Measurements from ENCODE around the gene SPATA32.

The SPATA32 gene

DNA sequence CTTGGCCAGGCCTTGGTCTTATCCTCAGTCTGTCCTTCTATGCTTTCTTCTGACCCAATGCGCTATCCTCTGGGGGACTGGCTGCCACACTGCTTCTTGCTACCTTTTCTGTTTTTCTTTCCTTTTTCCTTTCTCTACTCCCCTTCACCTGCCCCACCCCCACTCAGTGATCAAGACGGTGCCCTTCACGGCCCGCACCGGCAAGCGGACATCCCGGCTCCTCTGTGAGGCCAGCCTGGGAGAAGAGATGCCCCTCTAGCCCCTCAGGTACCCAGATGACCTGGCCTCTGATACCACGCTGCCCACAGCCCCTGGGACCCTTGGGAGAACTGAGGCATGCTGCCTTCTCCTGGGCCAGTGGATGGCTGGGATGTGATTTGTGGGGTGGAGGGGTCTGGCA is 15.6 kb downstream of the SPATA32 start:
- DNase-seq: no peak

DNA sequence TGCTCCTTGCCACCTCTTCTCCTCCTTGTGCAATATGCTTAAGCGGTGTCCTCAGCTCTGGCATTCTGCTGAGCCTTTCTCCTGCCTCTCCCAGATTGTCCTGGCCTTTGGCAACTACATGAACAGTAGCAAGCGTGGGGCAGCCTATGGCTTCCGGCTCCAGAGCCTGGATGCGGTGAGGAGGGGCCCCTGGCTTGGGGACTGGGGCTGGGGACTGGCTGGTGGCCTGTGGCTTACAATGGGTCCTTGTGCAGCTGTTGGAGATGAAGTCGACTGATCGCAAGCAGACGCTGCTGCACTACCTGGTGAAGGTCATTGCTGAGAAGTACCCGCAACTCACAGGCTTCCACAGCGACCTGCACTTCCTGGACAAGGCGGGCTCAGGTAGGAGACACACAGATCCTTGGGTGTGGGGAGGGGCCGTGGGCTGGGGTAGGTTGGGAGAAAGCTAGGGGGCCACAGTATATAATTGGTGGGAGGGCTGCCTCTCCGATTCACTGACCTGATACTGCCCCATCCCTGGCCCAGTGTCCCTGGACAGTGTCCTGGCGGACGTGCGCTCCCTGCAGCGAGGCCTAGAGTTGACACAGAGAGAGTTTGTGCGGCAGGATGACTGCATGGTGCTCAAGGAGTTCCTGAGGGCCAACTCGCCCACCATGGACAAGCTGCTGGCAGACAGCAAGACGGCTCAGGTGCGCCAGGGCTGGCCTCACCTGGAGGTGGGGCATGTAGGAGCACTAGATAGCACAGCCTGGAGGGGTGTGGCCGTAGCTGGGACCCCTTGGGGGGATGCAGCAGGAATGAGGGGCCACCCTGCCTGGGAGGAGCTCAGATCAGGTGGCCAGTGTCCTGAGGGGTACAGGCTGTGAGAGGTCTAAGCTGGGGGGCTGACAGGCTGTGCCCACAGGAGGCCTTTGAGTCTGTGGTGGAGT is 16.9 kb downstream of the SPATA32 start:
- DNase-seq: no peak

DNA sequence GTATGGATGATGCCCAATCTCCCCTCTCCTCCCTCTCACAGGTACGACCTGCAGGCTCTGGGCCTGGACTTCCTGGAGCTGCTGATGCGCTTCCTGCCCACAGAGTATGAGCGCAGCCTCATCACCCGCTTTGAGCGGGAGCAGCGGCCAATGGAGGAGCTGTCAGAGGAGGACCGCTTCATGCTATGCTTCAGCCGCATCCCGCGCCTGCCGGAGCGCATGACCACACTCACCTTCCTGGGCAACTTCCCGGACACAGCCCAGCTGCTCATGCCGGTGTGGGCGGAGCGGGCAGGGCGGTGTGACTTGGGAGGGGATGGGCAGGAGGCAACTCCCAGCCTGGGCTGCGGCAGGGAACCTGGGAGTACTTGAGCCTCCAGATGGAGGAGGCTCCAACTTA is 18.1 kb downstream of the SPATA32 start:
- DNase-seq: no peak

DNA sequence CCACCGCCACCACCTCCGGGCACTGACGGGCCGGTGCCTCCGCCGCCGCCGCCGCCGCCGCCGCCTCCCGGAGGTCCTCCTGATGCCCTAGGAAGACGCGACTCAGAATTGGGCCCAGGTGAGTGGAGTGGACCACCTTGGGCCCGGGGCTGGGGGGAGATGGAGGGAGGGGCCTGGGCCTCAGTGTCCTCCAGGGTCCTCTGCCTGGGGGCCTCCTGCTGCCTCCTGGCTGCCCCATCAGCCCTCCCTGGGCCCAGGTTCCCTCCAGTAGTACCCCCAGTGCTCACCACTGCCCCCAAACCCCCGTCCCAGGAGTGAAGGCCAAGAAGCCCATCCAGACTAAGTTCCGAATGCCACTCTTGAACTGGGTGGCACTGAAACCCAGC is 19.9 kb downstream of the SPATA32 start:
- DNase-seq: no peak

DNA sequence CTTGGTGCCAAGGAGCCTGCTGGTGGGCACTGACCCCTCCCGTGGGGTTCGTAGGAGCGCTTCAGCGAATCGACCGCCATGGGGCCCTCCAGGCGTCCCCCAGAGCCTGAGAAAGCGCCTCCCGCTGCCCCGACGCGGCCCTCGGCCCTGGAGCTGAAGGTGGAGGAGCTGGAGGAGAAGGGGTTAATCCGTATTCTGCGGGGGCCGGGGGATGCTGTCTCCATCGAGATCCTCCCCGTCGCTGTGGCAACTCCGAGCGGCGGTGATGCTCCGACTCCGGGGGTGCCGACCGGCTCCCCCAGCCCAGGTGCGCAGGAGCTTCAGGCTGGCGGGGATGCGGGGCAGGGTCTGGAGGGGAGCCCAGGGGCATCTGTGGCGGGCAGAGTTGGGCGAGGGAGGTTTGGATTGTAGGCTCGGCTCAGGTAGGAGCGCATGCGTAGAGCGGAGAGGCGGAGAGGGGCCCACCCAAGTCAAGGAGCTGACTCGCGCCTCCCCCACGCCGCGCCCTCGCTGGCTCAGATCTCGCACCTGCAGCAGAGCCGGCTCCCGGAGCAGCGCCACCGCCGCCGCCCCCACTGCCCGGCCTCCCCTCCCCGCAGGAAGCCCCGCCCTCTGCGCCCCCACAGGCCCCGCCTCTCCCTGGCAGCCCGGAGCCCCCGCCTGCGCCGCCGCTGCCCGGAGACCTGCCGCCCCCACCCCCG is 20.4 kb downstream of the SPATA32 start:
- DNase-seq: no peak

- DNase-seq: no peak
Observed at GRCh38 chr17:45240905-45241327, 21.0 kb downstream of the SPATA32 start.

DNA sequence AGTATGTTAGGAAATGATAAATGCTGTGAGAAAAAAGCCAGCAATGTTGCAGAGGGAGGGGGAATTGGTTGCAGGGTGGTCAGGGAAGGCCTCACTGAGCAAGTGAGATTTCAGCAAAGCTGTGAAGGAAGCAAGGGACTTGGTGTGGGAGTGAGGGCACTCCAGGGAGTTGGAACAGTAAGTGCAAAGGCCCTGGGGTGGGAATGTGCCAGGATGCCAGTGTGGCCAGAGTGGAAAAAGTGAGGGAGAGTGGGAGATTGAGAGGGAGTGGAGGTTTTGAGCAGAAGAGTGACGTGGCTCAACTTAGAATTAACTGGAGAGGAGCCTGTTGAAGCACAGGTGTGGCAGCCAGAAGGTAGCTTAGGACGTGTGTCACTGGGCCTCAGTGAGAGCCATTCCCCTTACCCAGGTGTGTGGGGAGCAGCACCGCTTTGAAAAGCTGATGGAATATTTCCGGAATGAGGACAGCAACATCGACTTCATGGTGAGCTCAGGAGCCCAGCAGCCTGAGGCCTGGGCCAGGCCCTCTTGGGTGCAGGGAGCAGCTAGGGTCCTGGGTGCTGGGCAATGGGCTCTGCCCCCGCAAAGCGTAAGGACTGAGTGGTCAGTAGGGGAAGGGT is 23.6 kb downstream of the SPATA32 start:
- no peak for DNase-seq

DNA sequence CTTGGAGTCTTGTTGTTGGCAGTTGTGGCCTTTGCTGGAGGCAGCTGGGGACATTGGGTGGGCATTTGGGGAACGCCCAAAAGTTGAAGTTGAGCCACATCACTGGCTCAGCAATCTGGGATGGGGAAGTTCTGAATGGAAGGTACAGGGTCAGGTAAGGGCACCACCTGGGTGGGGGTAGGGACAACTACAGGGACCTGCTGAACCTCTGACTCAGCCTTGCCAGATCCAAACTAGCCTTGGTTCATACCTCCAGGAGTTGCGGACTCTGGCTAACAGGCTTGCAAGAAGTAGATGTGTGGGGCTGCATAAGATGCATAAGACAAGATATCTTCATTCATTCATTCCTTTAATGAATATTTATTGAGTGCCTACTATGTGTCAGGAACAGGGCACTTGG is 24.2 kb downstream of the SPATA32 start:
- DNase-seq: no peak

- no peak for DNase-seq
Observed at GRCh38 chr17:45236282-45236606, 25.6 kb downstream of the SPATA32 start.

DNA sequence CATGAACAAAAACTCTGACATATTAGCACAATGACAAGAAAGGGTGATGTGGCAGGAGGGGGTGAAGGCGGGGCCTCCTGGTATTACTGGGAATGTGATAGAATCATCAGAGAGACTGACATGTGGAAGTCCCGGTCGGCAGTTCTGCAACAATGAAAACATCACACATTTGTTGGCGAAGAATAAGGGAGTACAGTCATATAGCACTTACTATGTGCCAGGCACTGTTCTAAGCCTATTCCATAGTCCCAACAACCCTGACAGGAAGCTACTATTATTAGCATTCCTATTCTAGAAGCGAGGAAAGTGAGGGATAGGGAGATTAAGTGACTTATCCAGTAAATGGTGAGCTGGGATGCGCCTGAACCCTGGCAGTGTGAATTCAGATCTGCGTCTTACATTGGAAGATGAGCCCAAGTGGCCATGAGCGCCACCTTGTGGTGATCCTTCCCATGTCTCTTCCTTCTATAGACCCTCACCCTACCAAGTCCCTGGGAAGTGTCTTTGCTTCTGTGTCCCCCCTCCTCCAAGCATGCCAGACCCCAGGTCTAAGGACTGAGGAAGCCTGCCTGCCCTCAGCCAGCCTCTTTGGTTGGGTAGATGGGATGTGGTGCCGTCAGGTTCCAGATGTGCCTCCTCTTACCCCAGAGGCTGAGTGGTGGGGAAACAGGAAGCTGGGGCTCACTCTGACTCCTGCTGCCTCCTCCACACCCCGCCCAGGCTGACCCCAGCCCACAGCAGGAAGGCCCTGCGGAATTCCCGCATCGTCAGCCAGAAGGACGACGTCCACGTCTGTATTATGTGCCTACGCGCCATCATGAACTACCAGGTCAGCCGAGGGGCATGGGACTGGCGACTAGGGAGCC is 26.2 kb downstream of the SPATA32 start:
- peak; percentile 90 for DNase-seq

GRCh38 chr17:45234641-45235415 is 27.1 kb downstream of the SPATA32 start:
- peak; percentile 74 for DNase-seq

- no peak for DNase-seq
Observed at GRCh38 chr17:45233423-45233924, 28.4 kb downstream of the SPATA32 start.

DNA sequence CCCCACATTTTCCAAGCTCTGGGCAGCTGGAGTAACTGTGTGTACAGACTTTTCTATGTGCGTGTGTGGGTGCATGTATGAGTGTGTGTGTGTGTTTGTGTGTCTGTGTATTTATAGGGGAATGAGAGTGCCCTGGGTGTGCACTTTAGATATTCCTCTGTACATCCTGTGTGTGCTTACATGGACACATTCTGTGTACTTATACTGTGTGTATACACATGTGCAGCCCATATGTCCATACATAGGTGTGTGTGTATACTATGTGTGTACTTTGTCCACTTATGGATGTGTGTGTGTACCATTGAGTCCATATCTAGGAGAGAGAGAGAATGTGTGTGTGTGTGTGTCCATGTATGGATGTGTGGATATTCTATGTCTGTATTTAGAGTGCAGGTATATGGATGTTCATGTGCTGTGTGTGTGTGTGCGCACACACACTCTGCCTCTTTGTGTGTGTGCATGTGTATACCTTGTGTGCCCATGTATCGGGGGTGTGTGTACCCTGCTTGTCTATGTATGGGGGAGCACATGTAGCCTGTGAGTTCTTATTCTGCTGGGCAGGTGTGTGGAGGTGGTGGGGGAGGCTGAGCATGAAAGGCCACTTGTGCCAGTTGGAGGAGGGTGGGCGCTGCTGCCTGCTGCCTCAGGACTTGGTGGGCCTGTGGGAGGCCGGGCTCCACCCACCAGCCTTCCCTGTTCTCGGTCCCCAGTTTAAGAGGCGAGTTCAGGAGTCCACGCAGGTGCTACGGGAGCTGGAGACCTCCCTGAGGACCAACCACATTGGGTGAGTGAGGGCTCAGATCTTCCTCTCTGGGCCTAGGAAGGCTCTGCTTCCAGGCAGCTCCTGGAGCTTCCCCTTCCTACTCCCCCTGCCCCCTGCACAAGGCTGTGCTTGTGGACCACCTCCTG is 29.1 kb downstream of the SPATA32 start:
- DNase-seq: no peak

- no peak for DNase-seq
Observed at GRCh38 chr17:45231481-45232116, 30.3 kb downstream of the SPATA32 start.

- DNase-seq: no peak
Observed at GRCh38 chr17:45230787-45231480, 31.0 kb downstream of the SPATA32 start.

GRCh38 chr17:45230410-45230786 is 31.5 kb downstream of the SPATA32 start:
- no peak for DNase-seq

DNA sequence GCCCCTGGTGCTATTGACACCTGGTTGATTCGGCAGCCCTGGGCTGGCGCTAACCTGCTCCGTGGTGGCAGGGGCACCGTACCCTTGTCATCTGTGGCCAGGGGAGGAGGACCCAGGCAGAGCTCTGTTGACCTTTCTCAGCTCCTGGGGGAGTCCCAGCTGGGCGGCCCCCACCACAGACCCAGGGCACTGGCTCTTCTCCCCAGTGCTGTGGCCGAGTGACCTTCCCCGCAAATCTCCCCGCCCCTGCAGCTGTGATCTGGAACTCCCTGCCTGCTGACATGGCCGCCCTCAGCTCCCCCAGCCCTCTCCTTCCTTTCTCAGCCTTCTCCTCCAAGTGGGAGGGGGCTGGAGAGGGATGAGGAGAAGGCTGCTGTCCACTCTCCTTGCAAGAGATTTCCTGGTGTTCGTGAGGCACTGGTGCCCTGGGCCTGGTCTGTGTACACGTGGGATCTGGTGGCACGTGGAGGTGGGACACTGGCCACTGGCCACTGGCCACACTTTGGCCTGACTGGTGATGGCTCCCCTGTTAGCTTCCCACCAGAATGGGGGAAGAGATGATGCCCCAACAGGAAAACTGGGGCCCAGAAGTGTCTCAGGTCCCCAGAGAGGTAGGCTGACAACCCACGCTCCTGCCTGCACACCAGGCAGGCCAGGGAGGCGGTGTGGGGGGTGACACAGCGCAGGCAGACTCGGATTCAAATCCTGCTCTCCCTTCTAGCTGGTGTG is 32.0 kb downstream of the SPATA32 start:
- DNase-seq: peak; percentile 78

GRCh38 chr17:45228763-45229539 is 32.9 kb downstream of the SPATA32 start:
- peak; percentile 95 for DNase-seq

Data from activated CD8-positive, alpha-beta memory T cell treated with anti-CD3 and anti-CD28 coated beads for 24 hours (primary cell).